K562 (cell line): ENCODE data around the gene GAL3ST1. TPM values are rescaled to one million over a fixed set of nuclear protein-coding genes. Genes with fewer than 3 reads are reported as not detected.

Experiments used
- ATAC-seq: fragments of 200-7000 bp; cut with Tn5 transposase; 3 replicates; pipeline ENCODE4 v1.9.1; 2020; ENCODE audit warnings: moderate library complexity
- BruUV-seq: library from RNA; stranded (reverse); fragments of 400-500 nt; replicated peaks from 2 replicates; lab custom pipeline; 2021; lab: Mats Ljungman, UMichigan
- CTCF ChIA-PET: fragments of 300-600 bp; formaldehyde crosslinking; extraction: SDS; loops from one replicate; lab custom pipeline; 2021; ENCODE audit warnings: low intra/inter-chr PET ratio; lab: Yijun Ruan, JAX
- POLR2A ChIA-PET: fragments of 300-600, 350-650 bp; sonication (Branson Sonifier 250); formaldehyde crosslinking; extraction: SDS; loops from one replicate; lab custom pipeline; 2021; ENCODE audit warnings: antibody characterized with exemption, inconsistent platforms; lab: Yijun Ruan, JAX
- DNase-seq, 4 experiments: peaks; one replicate each; pipeline versions ENCODE4 v3.0.0 to v3.0.0-alpha.2; 2011 to 2018; ENCODE audit warnings: low spot score in 3 of 4, mixed read lengths in 3 of 4; ENCODE audit errors: extremely low read depth in 1 of 4
- FAIRE-seq: peaks from 2 replicates; lab custom pipeline; 2011; peaks lifted over from hg19 to GRCh38; lab: Jason Lieb, UNC
- H2AFZ ChIP-seq: 2 replicates; pipeline ENCODE4 v1.6.0; 2011; ENCODE audit warnings: low read depth, low read length, control low read depth, inconsistent platforms
- H3K27ac ChIP-seq: fragments of 200-600 bp; 3 replicates; pipeline ENCODE4 v1.8.0; 2011; ENCODE audit warnings: low read depth, mild to moderate bottlenecking, control low read depth, inconsistent platforms, low read length, moderate library complexity, mixed read lengths; ENCODE audit errors: extremely low read depth
- H3K27me3 ChIP-seq, 2 experiments: fragments of 300-600 bp in 1 of 2; 2 replicates in 1 of 2; 3 replicates in 1 of 2; pipeline versions ENCODE4 v1.6.0 to v1.8.0; 2011; ENCODE audit warnings: inconsistent platforms in 2 of 2, low read length in 2 of 2, mild to moderate bottlenecking in 1 of 2, mixed read lengths in 1 of 2, moderate library complexity in 1 of 2; ENCODE audit not compliant: control insufficient read depth in 2 of 2, insufficient read depth in 2 of 2
- H3K36me3 ChIP-seq: fragments of 300-600 bp; 3 replicates; pipeline ENCODE4 v1.8.0; 2011; ENCODE audit warnings: mild to moderate bottlenecking, low read length, inconsistent platforms; ENCODE audit not compliant: control insufficient read depth, insufficient read depth
- H3K4me1 ChIP-seq, 2 experiments: fragments of 200-600 bp in 1 of 2; replicated peaks in 1 of 2; 2 replicates in 1 of 2; 3 replicates in 1 of 2; pipeline versions ENCODE4 v1.5.1 to v1.8.0; 2011; ENCODE audit warnings: inconsistent platforms in 2 of 2, low read length in 2 of 2, mild to moderate bottlenecking in 1 of 2, mixed read lengths in 1 of 2, moderate library complexity in 1 of 2; ENCODE audit not compliant: control insufficient read depth in 2 of 2, insufficient read depth in 2 of 2
- H3K4me2 ChIP-seq: 2 replicates; pipeline ENCODE4 v1.6.1; 2011; ENCODE audit warnings: low read length, control low read depth, inconsistent platforms, mixed read lengths; ENCODE audit not compliant: insufficient read depth
- H3K4me3 ChIP-seq: fragments of 200-600 bp; sonication (generic), shearing (Covaris generic); 2 replicates; pipeline ENCODE4 v1.5.1; 2016; ENCODE audit warnings: control low read depth, inconsistent platforms
- H3K79me2 ChIP-seq: fragments of 200-600 bp; 3 replicates; pipeline ENCODE4 v1.8.0; 2011; ENCODE audit warnings: low read length, inconsistent platforms; ENCODE audit not compliant: control insufficient read depth, insufficient read depth
- H3K9ac ChIP-seq, 2 experiments: 2 replicates each; pipeline versions ENCODE4 v1.6.0 to v1.6.1; 2011; ENCODE audit warnings: low read depth in 2 of 2, low read length in 2 of 2, control low read depth in 1 of 2, inconsistent platforms in 1 of 2, mild to moderate bottlenecking in 1 of 2, mixed read lengths in 1 of 2; ENCODE audit not compliant: insufficient read depth in 1 of 2
- H3K9me1 ChIP-seq: one replicate; pipeline ENCODE4 v1.6.0; 2011; ENCODE audit warnings: inconsistent platforms, mild to moderate bottlenecking, low read length, moderate library complexity; ENCODE audit not compliant: control insufficient read depth, insufficient read depth
- H3K9me3 ChIP-seq: replicated peaks from 2 replicates; pipeline ENCODE4 v1.5.1; 2011; ENCODE audit warnings: low read depth, low read length, inconsistent platforms; ENCODE audit not compliant: control insufficient read depth, insufficient read depth
- H4K20me1 ChIP-seq: replicated peaks from 2 replicates; pipeline ENCODE4 v1.6.1; 2011; ENCODE audit warnings: low read length, inconsistent platforms, mixed read lengths; ENCODE audit not compliant: control insufficient read depth, insufficient read depth
- ELF2 ChIP-seq: fragments of 250-450 bp; sonication (Bioruptor Pico); IDR thresholded peaks from 2 replicates; pipeline ENCODE4 v1.5.0; 2021; ENCODE audit warnings: mild to moderate bottlenecking
- GATA2 ChIP-seq: sonication (generic); formaldehyde crosslinking; IDR thresholded peaks from 2 replicates; pipeline ENCODE4 v1.4.0; 2020; ENCODE audit warnings: mild to moderate bottlenecking, missing genetic modification reagents
- MAFF ChIP-seq: IDR thresholded peaks from 2 replicates; pipeline ENCODE4 v1.6.1; 2012; ENCODE audit warnings: low read length, improper control_type of control experiment
- POLR2G ChIP-seq: fragments of 200-400 bp; formaldehyde crosslinking; IDR thresholded peaks from 2 replicates; pipeline ENCODE4 v1.6.1; 2017; ENCODE audit warnings: low read depth, mild to moderate bottlenecking, antibody characterized with exemption, low read length, moderate library complexity
- RBFOX2 ChIP-seq: fragments of 200-400 bp; formaldehyde crosslinking; IDR thresholded peaks from 2 replicates; pipeline ENCODE4 v1.6.1; 2017; ENCODE audit warnings: low read depth, mild to moderate bottlenecking, low read length, moderate library complexity
- ZNF316 ChIP-seq: fragments of 450-650 bp; IDR thresholded peaks from 2 replicates; pipeline ENCODE4 v1.6.1; 2016
- ZNF444 ChIP-seq: fragments of 250-450 bp; sonication (Bioruptor Pico); IDR thresholded peaks from 2 replicates; pipeline ENCODE4 v1.4.0; 2020; ENCODE audit warnings: mild to moderate bottlenecking, moderate library complexity
- WGBS: fragments of 100-300 bp; shearing (Covaris generic); methylation state at CpG from one replicate; pipeline ENCODE4 v1.1.6; 2016; ENCODE audit warnings: low coverage, mixed read lengths; ENCODE audit not compliant: insufficient coverage; ENCODE audit errors: missing lambda C conversion rate; 5-methylcytosine and 5-hydroxymethylcytosine counted together
- in situ Hi-C: fragments of 300-500 bp; cut with MboI; formaldehyde crosslinking; loops from 4 replicates; pipeline ENCODE4 v1.15.0; 2018; ENCODE audit warnings: inconsistent platforms, mixed read lengths
- intact Hi-C: fragments of 100-400 bp; cut with micrococcal nuclease; formaldehyde crosslinking; loops from 2 replicates; pipeline ENCODE4 v1.14.2; 2022
- polyA plus RNA-seq, 8 experiments: library from polyadenylated mRNA; depleted of rRNA in 4 of 8; stranded (reverse) in 5 of 8; unstranded in 3 of 8; fragments of >200 nt; fragmentation: Nextera tagmentation in 2 of 8; fragmentation: Illumina TruSeq in 1 of 8; extraction: Ambion mirVana in 2 of 8; extraction: Trizol in 1 of 8; gene quantifications; 2 replicates each; pipeline versions ENCODE4 v1.2.1 to v1.2.3, GENCODE V29; 2011 to 2014; ENCODE audit warnings: inconsistent platforms in 1 of 8, missing spikeins in 1 of 8
- total RNA-seq, 7 experiments: library from RNA; depleted of rRNA in 6 of 7; stranded (reverse); fragments of >200 nt in 6 of 7; fragmentation: Illumina TruSeq in 2 of 7; extraction: Trizol in 2 of 7; gene quantifications; 2 replicates each; pipeline versions ENCODE4 v1.2.1 to v1.2.3, GENCODE V29; 2011 to 2021; ENCODE audit warnings: low replicate concordance in 1 of 7

The GAL3ST1 gene
- total and polyA plus RNA-seq, 9 of the 15 experiments (the other 6 are each of a cell fraction or from before 2014, with no cell fraction given), result 0.03 to 1.9 (median 0.33) TPM; not detected in 1

- intact Hi-C loops (no loop called here), in situ Hi-C loops (no loop called here)
- ATAC-seq, result no peak
- no peak for TF ChIP-seq GATA2 (CRISPR knock-in tag)
- TF ChIP-seq ELF2 (CRISPR knock-in tag), result no peak
- TF ChIP-seq ZNF316, result no peak
- TF ChIP-seq RBFOX2, result peak; percentile 45; the same call in 1 of the 2 replicates
- 0 out of 2 replicates have a peak, but pooled peaks have one; percentile 18 for TF ChIP-seq POLR2G
- no peak for TF ChIP-seq MAFF
- no peak for TF ChIP-seq ZNF444
- Histone ChIP-seq H3K9ac (no peak overlapping the region; a peak in 1 of 4 replicates), H3K4me2 (no peak overlapping the region), H3K27ac (no peak overlapping the region), H3K4me3 (no peak overlapping the region), H3K4me1 (no peaks in the 10 kb centered on the region; a peak in 1 of 5 replicates), H2AFZ (no peak overlapping the region), H3K9me3 (no peaks in the 10 kb centered on the region), H4K20me1 (no peaks in the 10 kb centered on the region), H3K27me3 (no peaks in the 10 kb centered on the region), H3K9me1 (no peaks in the 10 kb centered on the region), H3K79me2 (no peaks in the 10 kb centered on the region; the same call in 2 of the 3 replicates), H3K36me3 (peaks cover 98% of the 10 kb centered on the region; the same call in 2 of the 3 replicates)
- 89% methylated on average over 5 of the region's 13 CpGs for whole genome bisulfite sequencing
- BruUV-seq, result no TSS peak
- POLR2A ChIA-PET, result interaction anchor here (0.7 to 1.1 kb wide), 3 partner anchors 10 to 98 kb away, joined by 3 to 4 read pairs (median 4); no protein-coding TSS in a partner anchor
- CTCF ChIA-PET, result no interaction called here
- DNase-seq, result no peak
- FAIRE-seq, result no peak
These were observed 8.5 kb upstream of the GAL3ST1 start for GRCh38 chr22:30582788-30583545.
